HepG2 (cell line): Measurements from ENCODE around the gene BCL2L1. TPM values are rescaled to one million over a fixed set of nuclear protein-coding genes. Genes with fewer than 3 reads are reported as not detected.
A peak's percentile ranks its signal among the peaks of the same experiment; 100 is the strongest.

ENCODE experiments used
- CBX1 ChIP-seq: IDR thresholded peaks from one replicate; pipeline ENCODE4 v1.6.1; 2016; ENCODE audit warnings: antibody characterized with exemption, low read depth
- JUND ChIP-seq: sonication (generic); formaldehyde crosslinking; IDR thresholded peaks from 2 replicates; pipeline ENCODE4 v1.8.0; 2022; ENCODE audit warnings: mild to moderate bottlenecking, missing genetic modification reagents
- KAT7 ChIP-seq: IDR thresholded peaks from 2 replicates; pipeline ENCODE4 v1.6.1; 2018; ENCODE audit warnings: borderline replicate concordance, missing compliant biosample characterization
- MAFF ChIP-seq: IDR thresholded peaks from 2 replicates; pipeline ENCODE4 v1.6.1; 2011; ENCODE audit warnings: low read depth, low read length, improper control_type of control experiment
- PHB2 ChIP-seq: fragments of 450-650 bp; IDR thresholded peaks from 2 replicates; pipeline ENCODE4 v1.6.1; 2018; ENCODE audit not compliant: partially characterized antibody
- SMARCE1 ChIP-seq: fragments of 450-650 bp; IDR thresholded peaks from 2 replicates; pipeline ENCODE4 v1.6.1; 2017; ENCODE audit warnings: borderline replicate concordance
- SP5 ChIP-seq: IDR thresholded peaks from 2 replicates; pipeline ENCODE4 v1.6.1; 2016; ENCODE audit warnings: low read depth, borderline replicate concordance
- STAT5B ChIP-seq: sonication (generic); formaldehyde crosslinking; IDR thresholded peaks from 2 replicates; pipeline ENCODE4 v1.4.0; 2020; ENCODE audit warnings: missing genetic modification reagents
- U2AF1 ChIP-seq: fragments of 200-400 bp; formaldehyde crosslinking; optimal IDR thresholded peaks from 2 replicates; pipeline ENCODE3; 2017; ENCODE audit warnings: mild to moderate bottlenecking, low read depth, low read length
- ZNF350 ChIP-seq: sonication (generic); formaldehyde crosslinking; IDR thresholded peaks from 2 replicates; pipeline ENCODE4 v1.4.0; 2020; ENCODE audit warnings: mild to moderate bottlenecking, low read depth, missing genetic modification reagents, borderline replicate concordance
- ZNF382 ChIP-seq: sonication (generic); formaldehyde crosslinking; IDR thresholded peaks from 2 replicates; pipeline ENCODE4 v1.5.0; 2020; ENCODE audit warnings: missing genetic modification reagents, mild to moderate bottlenecking, borderline replicate concordance
- ZNF451 ChIP-seq: sonication (generic); formaldehyde crosslinking; IDR thresholded peaks from 2 replicates; pipeline ENCODE4 v1.5.0; 2020; ENCODE audit warnings: mild to moderate bottlenecking, missing genetic modification reagents
- polyA plus RNA-seq, 8 experiments: library from polyadenylated mRNA; depleted of rRNA in 3 of 8; stranded (reverse) in 7 of 8; unstranded in 1 of 8; fragments of >200 nt; fragmentation: Illumina TruSeq in 4 of 8; extraction: Trizol in 4 of 8; gene quantifications; 2 replicates each; pipeline versions ENCODE4 v1.2.1 to v1.2.3, GENCODE V29; 2011 to 2016; ENCODE audit warnings: low read depth in 4 of 8, missing spikeins in 1 of 8, mixed read lengths in 1 of 8; ENCODE audit not compliant: insufficient read depth in 1 of 8
- total RNA-seq, 5 experiments: library from RNA; depleted of rRNA; stranded (reverse); fragments of >200 nt; fragmentation: Illumina TruSeq; extraction: Trizol; gene quantifications; 2 replicates each; pipeline ENCODE4 v1.2.3, GENCODE V29; 2016; ENCODE audit warnings: low read depth in 1 of 5
- TF ChIP-seq, protein P1 (sequence below): sonication (generic); formaldehyde crosslinking; IDR thresholded peaks from 2 replicates; pipeline ENCODE4 v1.4.0; 2020; ENCODE audit warnings: mild to moderate bottlenecking, missing genetic modification reagents
- TF ChIP-seq, protein P2 (sequence below), 2 experiments: sonication (generic) in 1 of 2; formaldehyde crosslinking in 1 of 2; IDR thresholded peaks; 2 replicates each; pipeline versions ENCODE4 v1.5.1 to v1.6.1; 2011 to 2020; ENCODE audit warnings: borderline replicate concordance in 1 of 2, low read depth in 1 of 2, low read length in 1 of 2, mild to moderate bottlenecking in 1 of 2, missing genetic modification reagents in 1 of 2, moderate library complexity in 1 of 2
- TF ChIP-seq, protein P3 (sequence below), 2 experiments: fragments of 450-650 bp in 1 of 2; sonication (generic) in 1 of 2; formaldehyde crosslinking in 1 of 2; IDR thresholded peaks; 2 replicates each; pipeline versions ENCODE4 v1.6.1 to v1.8.0; 2016 to 2022; ENCODE audit warnings: antibody characterized with exemption in 1 of 2, mild to moderate bottlenecking in 1 of 2, missing genetic modification reagents in 1 of 2

Gene BCL2L1
- total and polyA plus RNA-seq, 2 of the 13 experiments (the other 11 are each of a cell fraction or from before 2014, with no cell fraction given): 164 to 258 TPM

DNA sequence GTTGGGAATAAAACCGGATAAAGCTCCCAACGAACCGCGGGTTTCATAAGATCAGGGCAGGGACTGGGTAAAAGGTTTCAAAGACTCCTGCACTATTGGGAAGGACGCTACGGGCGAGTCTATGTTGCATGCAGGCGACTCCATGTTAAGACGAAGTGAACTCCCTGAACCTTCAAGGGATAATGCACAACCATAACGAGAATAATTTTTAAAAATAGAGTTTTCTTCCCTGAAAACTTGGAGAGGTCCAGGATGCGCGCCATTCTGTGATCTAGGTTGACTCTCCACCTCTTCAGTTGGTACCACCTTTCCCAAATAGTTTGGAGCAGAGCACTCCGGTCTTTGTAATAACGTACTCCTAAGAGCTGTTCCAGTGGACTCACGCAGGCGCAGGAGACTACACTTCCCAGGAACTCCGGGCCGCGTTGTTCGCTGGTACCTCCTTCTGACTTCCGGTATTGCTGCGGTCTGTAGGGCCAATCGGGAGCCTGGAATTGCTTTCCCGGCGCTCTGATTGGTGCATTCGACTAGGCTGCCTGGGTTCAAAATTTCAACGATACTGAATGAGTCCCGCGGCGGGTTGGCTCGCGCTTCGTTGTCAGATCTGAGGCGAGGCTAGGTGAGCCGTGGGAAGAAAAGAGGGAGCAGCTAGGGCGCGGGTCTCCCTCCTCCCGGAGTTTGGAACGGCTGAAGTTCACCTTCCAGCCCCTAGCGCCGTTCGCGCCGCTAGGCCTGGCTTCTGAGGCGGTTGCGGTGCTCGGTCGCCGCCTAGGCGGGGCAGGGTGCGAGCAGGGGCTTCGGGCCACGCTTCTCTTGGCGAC is 16.3 kb upstream of the BCL2L1 start, which contains the start of gene TPX2 (continued):
- no peak; the same call in 1 of the 2 replicates for TF ChIP-seq SP5 (CRISPR knock-in tag)
- TF ChIP-seq, protein P1, sequence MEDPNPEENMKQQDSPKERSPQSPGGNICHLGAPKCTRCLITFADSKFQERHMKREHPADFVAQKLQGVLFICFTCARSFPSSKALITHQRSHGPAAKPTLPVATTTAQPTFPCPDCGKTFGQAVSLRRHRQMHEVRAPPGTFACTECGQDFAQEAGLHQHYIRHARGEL: 0 out of 2 replicates have a peak, but pooled peaks have one; percentile 44
- TF ChIP-seq ZNF350 (CRISPR knock-in tag): peak; percentile 85; the same call in 1 of the 2 replicates
- TF ChIP-seq MAFF: no peak
- TF ChIP-seq, protein P2, sequence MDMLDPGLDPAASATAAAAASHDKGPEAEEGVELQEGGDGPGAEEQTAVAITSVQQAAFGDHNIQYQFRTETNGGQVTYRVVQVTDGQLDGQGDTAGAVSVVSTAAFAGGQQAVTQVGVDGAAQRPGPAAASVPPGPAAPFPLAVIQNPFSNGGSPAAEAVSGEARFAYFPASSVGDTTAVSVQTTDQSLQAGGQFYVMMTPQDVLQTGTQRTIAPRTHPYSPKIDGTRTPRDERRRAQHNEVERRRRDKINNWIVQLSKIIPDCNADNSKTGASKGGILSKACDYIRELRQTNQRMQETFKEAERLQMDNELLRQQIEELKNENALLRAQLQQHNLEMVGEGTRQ (IDR thresholded peaks at IDR 0.05; ENCODE audit: low read depth, low read length): no peak
- TF ChIP-seq, protein P2 (CRISPR knock-in tag; IDR thresholded peaks at IDR 0.05; ENCODE audit: borderline replicate concordance): no peak; the same call in 1 of the 2 replicates
- no peak for TF ChIP-seq STAT5B
- TF ChIP-seq SMARCE1: no peak
- TF ChIP-seq CBX1: peak; percentile 80
- TF ChIP-seq, protein P3, sequence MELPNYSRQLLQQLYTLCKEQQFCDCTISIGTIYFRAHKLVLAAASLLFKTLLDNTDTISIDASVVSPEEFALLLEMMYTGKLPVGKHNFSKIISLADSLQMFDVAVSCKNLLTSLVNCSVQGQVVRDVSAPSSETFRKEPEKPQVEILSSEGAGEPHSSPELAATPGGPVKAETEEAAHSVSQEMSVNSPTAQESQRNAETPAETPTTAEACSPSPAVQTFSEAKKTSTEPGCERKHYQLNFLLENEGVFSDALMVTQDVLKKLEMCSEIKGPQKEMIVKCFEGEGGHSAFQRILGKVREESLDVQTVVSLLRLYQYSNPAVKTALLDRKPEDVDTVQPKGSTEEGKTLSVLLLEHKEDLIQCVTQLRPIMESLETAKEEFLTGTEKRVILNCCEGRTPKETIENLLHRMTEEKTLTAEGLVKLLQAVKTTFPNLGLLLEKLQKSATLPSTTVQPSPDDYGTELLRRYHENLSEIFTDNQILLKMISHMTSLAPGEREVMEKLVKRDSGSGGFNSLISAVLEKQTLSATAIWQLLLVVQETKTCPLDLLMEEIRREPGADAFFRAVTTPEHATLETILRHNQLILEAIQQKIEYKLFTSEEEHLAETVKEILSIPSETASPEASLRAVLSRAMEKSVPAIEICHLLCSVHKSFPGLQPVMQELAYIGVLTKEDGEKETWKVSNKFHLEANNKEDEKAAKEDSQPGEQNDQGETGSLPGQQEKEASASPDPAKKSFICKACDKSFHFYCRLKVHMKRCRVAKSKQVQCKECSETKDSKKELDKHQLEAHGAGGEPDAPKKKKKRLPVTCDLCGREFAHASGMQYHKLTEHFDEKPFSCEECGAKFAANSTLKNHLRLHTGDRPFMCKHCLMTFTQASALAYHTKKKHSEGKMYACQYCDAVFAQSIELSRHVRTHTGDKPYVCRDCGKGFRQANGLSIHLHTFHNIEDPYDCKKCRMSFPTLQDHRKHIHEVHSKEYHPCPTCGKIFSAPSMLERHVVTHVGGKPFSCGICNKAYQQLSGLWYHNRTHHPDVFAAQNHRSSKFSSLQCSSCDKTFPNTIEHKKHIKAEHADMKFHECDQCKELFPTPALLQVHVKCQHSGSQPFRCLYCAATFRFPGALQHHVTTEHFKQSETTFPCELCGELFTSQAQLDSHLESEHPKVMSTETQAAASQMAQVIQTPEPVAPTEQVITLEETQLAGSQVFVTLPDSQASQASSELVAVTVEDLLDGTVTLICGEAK (IDR thresholded peaks at IDR 0.05): peak; percentile 47
- TF ChIP-seq, protein P3 (CRISPR knock-in tag; IDR thresholded peaks at IDR 0.05): peak; percentile 76
- TF ChIP-seq KAT7: peak; percentile 82; the same call in 1 of the 2 replicates
- no peak for TF ChIP-seq JUND (CRISPR knock-in tag)
- no peak for TF ChIP-seq ZNF382 (CRISPR knock-in tag)
- peak; percentile 91 for TF ChIP-seq U2AF1
- TF ChIP-seq ZNF451 (CRISPR knock-in tag): peak; percentile 89
- no peak for TF ChIP-seq PHB2
